Peyer's patch (tissue), 4 donors: ENCODE data around the gene FMNL2. TPM values are rescaled to one million over a fixed set of nuclear protein-coding genes. Genes with fewer than 3 reads are reported as not detected.

Experiments used
- DNase-seq, 3 donors: peaks; one replicate each; pipeline ENCODE4 v3.0.0-alpha.2; 2017 to 2019
- H3K27ac ChIP-seq, 4 donors: fragments of 200-600 bp; sonication (generic); one replicate each; pipeline ENCODE4 v1.5.1; 2016 to 2019
- H3K27me3 ChIP-seq, 2 donors: fragments of 200-600 bp; sonication (generic); one replicate each; pipeline ENCODE4 v1.5.1; 2019
- H3K36me3 ChIP-seq, 3 donors: fragments of 200-600 bp; sonication (generic); one replicate each; pipeline ENCODE4 v1.5.1; 2016 to 2019
- H3K4me1 ChIP-seq, 4 donors: fragments of 200-600 bp; sonication (generic); one replicate each; pipeline ENCODE4 v1.5.1; 2016 to 2019
- H3K4me3 ChIP-seq, 4 donors: fragments of 200-600 bp; sonication (generic); 1 replicate in 3 of 4; 2 replicates in 1 of 4; pipeline ENCODE4 v1.5.1; 2016 to 2019; ENCODE audit warnings: mild to moderate bottlenecking in 1 of 4
- H3K9me3 ChIP-seq, 4 donors: fragments of 200-600 bp; sonication (generic); one replicate each; pipeline ENCODE4 v1.5.1; 2016 to 2019; ENCODE audit warnings: mild to moderate bottlenecking in 1 of 4
- CTCF ChIP-seq, 6 experiments: fragments of 450-650 bp in 4 of 6; fragments of 200-600 bp in 2 of 6; sonication (generic) in 1 of 6; IDR thresholded peaks; one replicate each; pipeline ENCODE4 v1.5.1; 2017 to 2019; ENCODE audit warnings: antibody characterized with exemption in 6 of 6, mild to moderate bottlenecking in 3 of 6, moderate library complexity in 1 of 6
- POLR2A ChIP-seq, 2 donors: fragments of 450-650 bp; IDR thresholded peaks; one replicate each; pipeline ENCODE4 v1.5.1; 2017; ENCODE audit warnings: antibody characterized with exemption in 2 of 2, mild to moderate bottlenecking in 2 of 2, moderate library complexity in 2 of 2
- total RNA-seq, 4 donors: library from RNA; depleted of rRNA; stranded (reverse); fragments of >200 nt; gene quantifications; one replicate each; pipeline ENCODE4 v1.1.0, GENCODE V29; 2016

The FMNL2 gene
- total RNA-seq, 4 donors from 2014 or later: 7.5 to 52.0 (median 17.1) TPM

- H3K36me3 ChIP-seq: no peaks in the 10 kb centered on the region
- no peak for TF ChIP-seq CTCF (IDR thresholded peaks at IDR 0.05)
- no peak for TF ChIP-seq POLR2A (IDR thresholded peaks at IDR 0.05)
- no peak overlapping the region for H3K4me3 ChIP-seq
- DNase-seq: no peak
- H3K9me3 ChIP-seq: no peaks in the 10 kb centered on the region
- H3K4me1 ChIP-seq: no peaks in the 10 kb centered on the region
- H3K27ac ChIP-seq: no peak overlapping the region
- no peaks in the 10 kb centered on the region for H3K27me3 ChIP-seq
Observed at GRCh38 chr2:152559008-152559407, 224.0 kb downstream of the FMNL2 start.

- TF ChIP-seq CTCF (IDR thresholded peaks at IDR 0.05): no peak
- no peak for DNase-seq
- Histone ChIP-seq H3K4me3 (no peak overlapping the region), H3K4me1 (no peaks in the 10 kb centered on the region), H3K27ac (no peak overlapping the region), H3K9me3 (no peaks in the 10 kb centered on the region), H3K27me3 (no peaks in the 10 kb centered on the region), H3K36me3 (no peaks in the 10 kb centered on the region)
Observed at GRCh38 chr2:152560166-152560565, 225.2 kb downstream of the FMNL2 start.

DNA sequence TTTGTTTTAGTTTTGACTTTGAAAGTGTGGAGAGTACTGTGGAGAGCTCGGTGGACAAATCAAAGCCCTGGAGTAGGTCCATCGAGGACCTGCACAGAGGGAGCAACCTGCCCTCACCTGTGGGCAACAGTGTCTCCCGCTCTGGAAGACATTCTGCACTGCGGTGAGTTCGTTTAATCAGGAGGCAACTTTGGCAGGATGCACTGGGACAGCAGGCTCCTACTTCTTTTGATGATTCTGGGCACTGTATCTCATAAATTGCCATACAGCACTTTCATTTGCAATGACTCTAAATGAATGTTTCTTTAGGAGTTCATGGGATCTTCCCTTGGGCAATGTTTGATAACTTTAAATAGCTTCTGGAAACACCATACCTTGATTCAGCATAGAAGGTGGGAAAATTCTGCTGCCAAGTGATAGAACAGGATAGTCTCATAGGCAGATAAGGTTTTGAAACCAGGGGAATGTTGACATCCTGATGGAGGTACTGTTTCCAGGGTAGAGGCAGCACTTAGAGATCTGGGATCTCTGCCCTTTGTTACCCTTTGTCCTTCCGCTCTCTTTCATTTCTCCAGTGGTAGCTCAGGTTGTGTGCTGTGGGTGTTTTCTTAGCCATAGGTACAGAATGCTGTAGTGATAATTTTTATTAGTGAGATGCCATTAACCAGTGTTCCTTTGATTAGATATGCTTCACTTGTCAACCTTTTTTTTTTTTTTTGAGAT lies 226.1 kb downstream of the FMNL2 start:
- H3K36me3 ChIP-seq: no peaks in the 10 kb centered on the region
- no peak overlapping the region for H3K27ac ChIP-seq
- H3K4me3 ChIP-seq: no peak overlapping the region
- H3K4me1 ChIP-seq: no peaks in the 10 kb centered on the region
- H3K27me3 ChIP-seq: no peaks in the 10 kb centered on the region
- H3K9me3 ChIP-seq: no peaks in the 10 kb centered on the region
- DNase-seq: no peak
- no peak for TF ChIP-seq CTCF (IDR thresholded peaks at IDR 0.05)
- no peak for TF ChIP-seq POLR2A (IDR thresholded peaks at IDR 0.05)

- H3K36me3 ChIP-seq: no peaks in the 10 kb centered on the region
Observed at GRCh38 chr2:152562198-152562884, 227.4 kb downstream of the FMNL2 start.

DNA sequence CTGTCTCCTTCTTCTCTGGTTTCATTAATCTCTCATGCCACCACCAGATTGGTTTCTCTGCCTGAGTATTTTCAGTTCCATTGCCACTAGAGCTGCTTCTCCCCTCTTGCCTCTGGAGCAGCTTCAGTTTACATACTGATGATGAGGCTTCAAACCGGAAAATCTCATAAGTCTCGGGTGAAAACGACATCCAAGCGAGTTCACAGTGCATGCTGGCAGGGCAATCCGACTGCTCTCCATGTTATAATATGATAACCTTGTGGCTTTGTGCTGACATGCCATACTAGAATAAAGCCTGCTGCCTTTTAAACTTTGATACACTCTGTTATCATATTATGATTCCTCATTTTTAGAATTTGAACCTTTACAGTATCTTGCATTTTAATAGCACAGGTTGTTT lies 228.8 kb downstream of the FMNL2 start:
- no peak for TF ChIP-seq CTCF (IDR thresholded peaks at IDR 0.05)
- TF ChIP-seq POLR2A (IDR thresholded peaks at IDR 0.05): no peak
- H3K36me3 ChIP-seq: no peaks in the 10 kb centered on the region
- H3K4me1 ChIP-seq: no peaks in the 10 kb centered on the region
- H3K27ac ChIP-seq: no peak overlapping the region
- DNase-seq: no peak
- H3K4me3 ChIP-seq: no peak overlapping the region
- H3K9me3 ChIP-seq: no peaks in the 10 kb centered on the region
- no peaks in the 10 kb centered on the region for H3K27me3 ChIP-seq

More at GRCh38 chr2:152562198-152562884, 227.4 kb downstream of the FMNL2 start:
- no peaks in the 10 kb centered on the region for H3K27me3 ChIP-seq
- no peak overlapping the region for H3K4me3 ChIP-seq
- DNase-seq: no peak
- no peak overlapping the region for H3K27ac ChIP-seq
- TF ChIP-seq CTCF (IDR thresholded peaks at IDR 0.05) (no peak), POLR2A (IDR thresholded peaks at IDR 0.05) (no peak)
- no peaks in the 10 kb centered on the region for H3K4me1 ChIP-seq
- H3K9me3 ChIP-seq: no peaks in the 10 kb centered on the region
